Fibroblast of lung (primary cell): ENCODE measurements around the gene NR2F2.

Source experiments
- CTCF ChIP-seq, 2 donors: IDR thresholded peaks in 1 of 2; conservative IDR thresholded peaks in 1 of 2; 1 replicate in 1 of 2; 2 replicates in 1 of 2; pipeline ENCODE4 v1.5.1; 2011 to 2012; ENCODE audit warnings: low read length in 2 of 2, control low read depth in 1 of 2, inconsistent platforms in 1 of 2, low read depth in 1 of 2, mild to moderate bottlenecking in 1 of 2
- EZH2 ChIP-seq: IDR thresholded peaks from 2 replicates; pipeline ENCODE4 v1.5.1; 2012; ENCODE audit warnings: low read length, control low read depth, mild to moderate bottlenecking; ENCODE audit errors: missing control alignments

GRCh38 chr15:96314963-96315362 is 15.5 kb upstream of the NR2F2 start:
- TF ChIP-seq CTCF (conservative IDR thresholded peaks at IDR 0.05 in 1 of 2, IDR thresholded peaks at IDR 0.05 in 1 of 2; ENCODE audit: low read depth in 1 of 2, low read length in 2 of 2) = no peak
- TF ChIP-seq EZH2 = no peak
